Gastroesophageal sphincter (tissue), 4 donors: Measurements from ENCODE around the gene UPF3B. TPM values are rescaled to one million over a fixed set of nuclear protein-coding genes. Genes with fewer than 3 reads are reported as not detected.

Experiments
- ATAC-seq: fragments of 150-250 bp; one replicate; pipeline ENCODE4 v1.9.1; 2016; ENCODE audit warnings: mild to moderate bottlenecking, moderate library complexity
- H3K27ac ChIP-seq, 4 donors: fragments of 200-600 bp; sonication (generic) in 3 of 4; 1 replicate in 3 of 4; 2 replicates in 1 of 4; pipeline ENCODE4 v1.5.1; 2016 to 2019
- H3K27me3 ChIP-seq: fragments of 200-600 bp; sonication (generic); one replicate; pipeline ENCODE4 v1.5.1; 2019
- H3K36me3 ChIP-seq, 2 donors: fragments of 200-600 bp; sonication (generic); one replicate each; pipeline ENCODE4 v1.5.1; 2019; ENCODE audit warnings: control low read depth in 1 of 2
- H3K4me1 ChIP-seq, 3 donors: fragments of 200-600 bp; sonication (generic); 1 replicate in 2 of 3; 2 replicates in 1 of 3; pipeline ENCODE4 v1.5.1; 2016 to 2019; ENCODE audit warnings: control low read depth in 2 of 3
- H3K4me3 ChIP-seq, 2 donors: fragments of 200-600 bp; sonication (generic); one replicate each; pipeline ENCODE4 v1.5.1; 2019; ENCODE audit warnings: mild to moderate bottlenecking in 1 of 2, moderate library complexity in 1 of 2
- H3K9me3 ChIP-seq, 3 donors: fragments of 200-600 bp; sonication (generic); one replicate each; pipeline ENCODE4 v1.5.1; 2017 to 2019; ENCODE audit warnings: control low read depth in 2 of 3
- CTCF ChIP-seq, 4 experiments: fragments of 200-600 bp in 2 of 4; fragments of 450-650 bp in 2 of 4; sonication (generic) in 1 of 4; IDR thresholded peaks; one replicate each; pipeline ENCODE4 v1.5.1; 2017 to 2019; ENCODE audit warnings: antibody characterized with exemption in 4 of 4, mild to moderate bottlenecking in 2 of 4, moderate library complexity in 2 of 4
- EP300 ChIP-seq: sonication (generic); formaldehyde crosslinking; IDR thresholded peaks from one replicate; pipeline ENCODE4 v1.6.1; 2017; ENCODE audit warnings: antibody characterized with exemption, mild to moderate bottlenecking
- POLR2A ChIP-seq, 2 donors: fragments of 450-650 bp; IDR thresholded peaks; one replicate each; pipeline ENCODE4 v1.6.1; 2017; ENCODE audit warnings: antibody characterized with exemption in 2 of 2, mild to moderate bottlenecking in 2 of 2, moderate library complexity in 1 of 2
- POLR2AphosphoS5 ChIP-seq: sonication (generic); formaldehyde crosslinking; IDR thresholded peaks from one replicate; pipeline ENCODE4 v1.6.1; 2017; ENCODE audit warnings: antibody characterized with exemption
- WGBS, 2 donors: methylation state at CpG; one replicate each; pipeline ENCODE4 v1.1.5; 2018; ENCODE audit warnings: low coverage in 1 of 2; 5-methylcytosine and 5-hydroxymethylcytosine counted together
- total RNA-seq, 4 donors: library from RNA; depleted of rRNA; stranded (reverse); fragments of >200 nt; gene quantifications; one replicate each; pipeline ENCODE4 v1.1.0, GENCODE V29; 2016

Gene UPF3B
- total RNA-seq, 4 donors from 2014 or later: 3.9 to 7.0 (median 4.3) TPM

DNA sequence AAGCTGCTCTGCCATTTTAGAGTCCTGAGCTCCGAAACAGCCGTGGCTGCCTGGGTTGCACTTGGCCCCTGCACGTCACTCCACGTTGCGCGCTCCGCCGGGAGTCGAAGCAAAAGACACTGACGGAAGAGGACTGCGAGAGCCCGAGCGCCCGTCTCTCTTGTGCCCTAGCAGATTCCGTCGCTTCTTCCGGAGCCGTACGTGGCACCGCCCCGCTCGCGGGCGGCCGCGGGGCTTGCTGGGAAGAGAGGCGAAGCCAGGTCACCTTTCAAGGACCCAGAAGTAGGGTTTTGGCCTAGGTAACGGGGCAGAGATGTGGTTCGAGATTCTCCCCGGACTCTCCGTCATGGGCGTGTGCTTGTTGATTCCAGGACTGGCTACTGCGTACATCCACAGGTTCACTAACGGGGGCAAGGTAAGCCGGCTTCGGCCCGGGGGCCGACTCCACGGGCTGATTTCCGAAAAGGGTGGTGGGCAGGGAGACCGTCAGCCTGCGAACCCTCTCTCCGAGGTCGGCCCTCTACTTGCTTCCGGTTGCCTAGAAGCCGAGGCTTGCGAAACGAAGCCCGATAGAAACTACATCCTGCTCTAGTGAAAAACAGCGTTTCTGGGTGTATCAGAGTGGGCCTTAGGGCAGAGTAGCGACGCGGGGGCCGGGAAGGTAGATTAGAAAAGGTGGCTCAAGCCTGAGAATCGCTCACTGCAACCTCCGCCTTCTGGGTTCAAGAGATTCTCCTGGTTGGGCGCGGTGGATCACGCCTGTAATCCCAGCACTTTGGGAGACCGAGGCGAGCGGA lies 19.0 kb upstream of the UPF3B start, which contains the start of the genes NDUFA1 and RNF113A:
NDUFA1 (plus strand) TSS at position 234 of the 797 bp plus-strand sequence; CDS start at position 314, 80 bp downstream.
RNF113A (minus strand) TSS at position 135 of the 797 bp plus-strand sequence; CDS start at position 15, 120 bp downstream.
- ATAC-seq: peak; percentile 95
- no CpG with 5 or more reads among the region's 62 CpGs for WGBS, 2 donors
- no peaks in the 10 kb centered on the region for H3K9me3 ChIP-seq
- peak; percentile 50 to 70 for TF ChIP-seq POLR2A (IDR thresholded peaks at IDR 0.05)
- TF ChIP-seq POLR2AphosphoS5: peak; percentile 73
- TF ChIP-seq CTCF (IDR thresholded peaks at IDR 0.05): no peak
- no peak for TF ChIP-seq EP300
- H3K36me3 ChIP-seq: peaks cover 0 to 16% of the 10 kb centered on the region in 2 donors
- H3K27me3 ChIP-seq: no peaks in the 10 kb centered on the region
- peaks cover 0 to 14% (median 0%) of the 10 kb centered on the region in 3 donors for H3K4me1 ChIP-seq
- peak within 1 kb of the TSS; percentile 63 to 65 for H3K4me3 ChIP-seq
- peak within 1 kb of the TSS; percentile 74 to 90 (median 90) for H3K27ac ChIP-seq

GRCh38 chrX:119871245-119871598 lies 18.5 kb upstream of the UPF3B start:
- TF ChIP-seq POLR2A (IDR thresholded peaks at IDR 0.05): no peak
- TF ChIP-seq POLR2AphosphoS5: no peak
- no peak for TF ChIP-seq EP300
- no peak for TF ChIP-seq CTCF (IDR thresholded peaks at IDR 0.05)
- WGBS, 2 donors: 31% methylated on average over 6 of the region's 26 CpGs; no CpG with 5 or more reads in 1 of the 2 donors
- Histone ChIP-seq H3K9me3 (no peaks in the 10 kb centered on the region), H3K4me3 (peak overlapping the region; percentile 63 to 65), H3K27ac (peak overlapping the region; percentile 74 to 90 (median 90)), H3K4me1 (peaks cover 0 to 14% (median 0%) of the 10 kb centered on the region in 3 donors), H3K36me3 (peaks cover 0 to 10% of the 10 kb centered on the region in 2 donors), H3K27me3 (no peaks in the 10 kb centered on the region)
- ATAC-seq: peak; percentile 26

DNA sequence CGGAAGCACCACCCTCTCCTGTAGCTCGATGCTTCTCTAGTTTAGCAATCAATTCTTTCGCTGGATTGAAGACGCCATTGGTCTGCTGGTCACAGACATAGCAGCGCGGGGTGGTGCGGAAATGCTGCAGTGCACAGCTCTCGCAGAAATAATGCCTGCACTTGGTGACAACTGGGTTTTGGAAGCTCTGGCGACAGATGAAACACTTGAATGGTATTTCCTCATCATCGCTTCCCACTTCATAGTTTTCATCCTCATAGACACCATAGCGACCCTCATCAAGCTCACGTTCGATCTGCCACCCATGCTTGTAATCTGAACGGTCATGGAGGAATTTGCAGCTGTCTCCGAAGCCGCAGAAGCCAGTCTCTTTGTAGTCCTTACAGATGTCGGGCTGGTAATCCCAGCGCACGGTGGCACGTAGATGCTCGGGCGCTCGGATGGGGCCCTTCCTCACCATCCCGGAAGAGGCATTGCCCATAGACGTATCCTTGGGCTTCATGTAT lies 17.9 kb upstream of the UPF3B start:
- WGBS, 2 donors: 0 to 24% methylated on average over 2 to 10 of the region's 25 CpGs
- TF ChIP-seq CTCF (IDR thresholded peaks at IDR 0.05) (no peak), POLR2AphosphoS5 (no peak), EP300 (no peak), POLR2A (IDR thresholded peaks at IDR 0.05) (no peak)
- H3K27me3 ChIP-seq: no peaks in the 10 kb centered on the region
- peaks cover 0 to 5% of the 10 kb centered on the region in 2 donors for H3K36me3 ChIP-seq
- H3K27ac ChIP-seq: peak overlapping the region; percentile 74 to 90 (median 90)
- no peak for ATAC-seq
- H3K4me1 ChIP-seq: peaks cover 0 to 14% (median 0%) of the 10 kb centered on the region in 3 donors
- H3K4me3 ChIP-seq: peak overlapping the region; percentile 63 to 65
- H3K9me3 ChIP-seq: no peaks in the 10 kb centered on the region

GRCh38 chrX:119853444-119853843 lies 681 bp upstream of the UPF3B start:
- Histone ChIP-seq H3K4me1 (peaks cover 0 to 9% (median 0%) of the 10 kb centered on the region in 3 donors), H3K9me3 (no peaks in the 10 kb centered on the region), H3K4me3 (peak overlapping the region; percentile 67 to 90), H3K27me3 (no peaks in the 10 kb centered on the region), H3K36me3 (peaks cover 0 to 24% of the 10 kb centered on the region in 2 donors), H3K27ac (peak overlapping the region; percentile 73 to 90 (median 86))
- TF ChIP-seq EP300: no peak
- TF ChIP-seq POLR2A (IDR thresholded peaks at IDR 0.05): no peak
- TF ChIP-seq CTCF (IDR thresholded peaks at IDR 0.05): no peak
- TF ChIP-seq POLR2AphosphoS5: no peak
- no peak for ATAC-seq
- 18 to 55% methylated on average over 5 to 6 of the region's 10 CpGs for WGBS, 2 donors
